Kidney epithelial cell (primary cell): ENCODE results near the gene SPEF1. TPM values are rescaled to one million over a fixed set of nuclear protein-coding genes. Genes with fewer than 3 reads are reported as not detected.

Source experiments
- DNase-seq: peaks from one replicate; pipeline ENCODE4 v3.0.0-alpha.2; 2010; ENCODE audit warnings: low read depth
- H3K27me3 ChIP-seq: 2 replicates; pipeline ENCODE4 v1.6.0; 2011; ENCODE audit warnings: low read length; ENCODE audit not compliant: control insufficient read depth, insufficient read depth
- H3K36me3 ChIP-seq: 2 replicates; pipeline ENCODE4 v1.5.1; 2011; ENCODE audit warnings: low read length; ENCODE audit not compliant: control insufficient read depth, insufficient read depth
- H3K4me3 ChIP-seq: 2 replicates; pipeline ENCODE4 v1.5.1; 2011; ENCODE audit warnings: low read depth, mild to moderate bottlenecking, control low read depth, low read length
- CTCF ChIP-seq: IDR thresholded peaks from 2 replicates; pipeline ENCODE4 v1.5.1; 2011; ENCODE audit warnings: mild to moderate bottlenecking, moderate library complexity, low read length, control low read depth, inconsistent platforms; ENCODE audit not compliant: insufficient read depth, poor library complexity, severe bottlenecking
- total RNA-seq: library from RNA; depleted of rRNA; stranded (reverse); fragments of >200 nt; gene quantifications from 2 replicates; pipeline ENCODE4 v1.2.3, GENCODE V29; 2015

Gene SPEF1
- total RNA-seq, 1 donor from 2014 or later = not detected

- H3K27me3 ChIP-seq = peaks cover 16% of the 10 kb centered on the region
- no peaks in the 10 kb centered on the region for H3K36me3 ChIP-seq
- TF ChIP-seq CTCF = no peak
- DNase-seq = no peak
- no peak overlapping the region for H3K4me3 ChIP-seq
These were observed 41.3 kb downstream of the SPEF1 start for GRCh38 chr20:3739926-3740451.

DNA sequence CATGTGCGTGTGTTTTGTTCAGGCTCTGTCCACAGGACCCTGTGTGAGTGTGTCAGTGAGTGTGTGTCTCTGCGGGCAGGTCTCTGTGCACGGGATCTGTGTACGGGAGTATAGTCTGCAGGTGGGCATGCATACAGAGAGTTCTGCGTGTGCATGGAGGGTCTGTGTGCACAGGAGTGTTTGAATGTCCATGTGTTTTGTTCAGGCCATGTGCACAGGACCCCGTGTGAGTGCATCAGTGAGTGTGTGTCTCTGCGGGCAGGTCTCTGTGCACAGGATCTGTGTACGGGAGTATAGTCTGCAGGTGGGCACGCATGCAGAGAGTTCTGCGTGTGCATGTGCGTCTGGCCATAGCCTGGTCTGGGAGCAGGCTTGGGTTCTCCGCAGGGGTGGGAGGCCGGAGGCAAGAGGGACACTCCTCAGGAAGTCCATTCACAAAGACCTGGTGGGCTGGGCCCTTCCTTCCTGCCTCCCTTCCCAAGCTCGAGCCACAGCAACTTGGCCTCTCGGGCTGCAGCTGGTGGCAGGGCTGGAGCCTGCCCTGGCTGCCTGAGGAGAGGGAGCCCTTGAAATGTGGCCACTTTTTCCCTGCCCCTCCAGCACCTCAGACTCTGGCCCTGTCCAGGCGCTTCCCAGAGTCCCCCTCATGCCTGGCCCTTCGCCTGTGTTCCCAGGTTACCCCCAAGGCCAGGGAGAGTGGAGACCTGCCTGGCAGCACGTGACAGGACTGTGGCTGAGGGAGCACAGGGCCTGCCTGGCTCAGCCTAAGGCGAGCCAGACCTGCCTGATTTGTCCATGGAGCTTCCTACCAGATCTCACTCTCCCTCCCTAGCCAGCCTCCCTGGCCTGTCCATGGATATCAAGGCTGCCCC is 42.0 kb downstream of the SPEF1 start:
- TF ChIP-seq CTCF = no peak
- H3K36me3 ChIP-seq = no peaks in the 10 kb centered on the region
- H3K27me3 ChIP-seq = peaks cover 14% of the 10 kb centered on the region
- DNase-seq = no peak
- H3K4me3 ChIP-seq = no peak overlapping the region

DNA sequence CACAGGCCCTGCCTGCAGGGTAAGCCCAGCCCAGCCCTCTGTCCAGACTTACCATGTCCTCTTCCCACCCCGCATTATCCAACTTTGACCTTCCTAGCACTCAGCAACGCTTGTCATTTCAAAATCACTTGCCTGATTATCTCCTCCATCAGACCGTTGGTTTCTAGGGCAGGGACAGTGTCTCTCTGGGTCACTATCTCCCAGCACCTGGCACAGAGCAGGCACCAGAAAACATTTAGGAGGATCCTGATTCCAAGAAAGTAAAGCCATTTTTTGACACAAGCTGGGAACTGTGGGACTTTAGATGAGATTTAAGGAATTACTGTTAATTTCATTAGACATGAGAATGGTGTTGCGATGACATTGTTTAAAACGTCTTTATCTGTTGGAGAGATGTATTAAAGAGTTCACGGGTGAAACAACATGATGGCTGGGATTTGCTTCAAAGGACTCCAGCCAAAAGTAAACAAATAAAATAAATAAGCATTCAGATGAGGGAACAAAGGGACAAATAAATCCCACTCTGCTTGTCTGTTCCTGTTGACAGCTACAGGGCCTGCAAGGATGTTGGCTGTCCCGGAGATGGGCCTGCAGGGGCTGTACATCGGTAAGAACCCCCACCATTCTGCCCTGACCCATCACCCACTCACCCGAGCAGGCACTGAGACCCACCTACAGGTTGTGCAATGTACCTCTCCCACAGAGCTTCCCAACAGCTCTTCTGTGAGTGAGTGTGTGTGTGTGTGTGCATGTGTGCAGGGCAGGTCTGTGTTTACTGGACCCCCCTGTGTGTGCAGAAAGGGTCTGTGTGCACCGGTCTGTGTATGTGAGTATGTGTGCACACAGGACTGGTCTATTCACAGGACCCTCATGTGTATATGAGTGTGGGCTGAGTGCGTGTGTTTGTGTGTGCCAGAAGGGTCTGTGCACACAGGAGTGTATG is 42.9 kb downstream of the SPEF1 start:
- no peak for DNase-seq
- no peak for TF ChIP-seq CTCF
- H3K4me3 ChIP-seq = no peak overlapping the region
- no peaks in the 10 kb centered on the region for H3K36me3 ChIP-seq
- H3K27me3 ChIP-seq = peaks cover 21% of the 10 kb centered on the region

GRCh38 chr20:3735768-3736167 is 45.5 kb downstream of the SPEF1 start:
- Histone ChIP-seq H3K27me3 (peaks cover 44% of the 10 kb centered on the region), H3K36me3 (no peaks in the 10 kb centered on the region), H3K4me3 (no peak overlapping the region)
- DNase-seq = no peak
- no peak for TF ChIP-seq CTCF

- H3K36me3 ChIP-seq = no peaks in the 10 kb centered on the region
- peaks cover 40% of the 10 kb centered on the region for H3K27me3 ChIP-seq
- no peak for TF ChIP-seq CTCF
- H3K4me3 ChIP-seq = no peak overlapping the region
- no peak for DNase-seq
These were observed 47.0 kb downstream of the SPEF1 start for GRCh38 chr20:3734111-3734843.
